Measurements from ENCODE around the gene NFIB.

GRCh38 chr9:14310311-14310710 lies 3.6 kb downstream of the NFIB start:
- TF ChIP-seq CTCF (IDR thresholded peaks at IDR 0.05) (no peak), POLR2A (IDR thresholded peaks at IDR 0.05) (no peak), POLR2AphosphoS5 (IDR thresholded peaks at IDR 0.05) (no peak)

Measured in gastroesophageal sphincter (tissue), 3 donors.